ENCODE results near the gene PAPPA. TPM values are rescaled to one million over a fixed set of nuclear protein-coding genes. Genes with fewer than 3 reads are reported as not detected.

PAPPA gene
- total and polyA plus RNA-seq, 9 of the 15 experiments (the other 6 are each of a cell fraction or from before 2014, with no cell fraction given) = 0.06 to 0.18 (median 0.11) TPM

DNA sequence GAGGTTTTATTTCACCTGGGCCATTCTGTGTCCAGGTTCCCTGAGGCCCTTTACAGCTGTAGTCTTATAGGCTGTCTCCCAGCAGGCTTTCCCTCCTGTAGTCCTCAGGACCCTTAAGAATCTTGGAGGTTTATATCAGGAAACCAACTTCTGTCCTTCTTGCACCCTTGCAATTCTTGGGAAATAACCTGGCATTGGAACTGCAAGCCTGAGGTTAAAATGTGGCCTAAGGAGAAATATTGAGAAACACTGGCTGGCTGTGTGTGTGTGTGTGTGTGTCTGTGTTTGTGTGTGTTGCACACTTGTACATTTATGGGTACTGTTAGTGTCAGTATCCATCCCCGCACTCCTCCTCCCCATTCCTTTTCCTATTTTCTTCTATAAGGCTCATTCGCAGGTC lies 168.9 kb downstream of the PAPPA start:
- FAIRE-seq (no peak), DNase-seq (ENCODE audit: extremely low read depth in 1 of 4, low spot score in 3 of 4) (no peak), ATAC-seq (no peak)
- ChIA-PET CTCF (ENCODE audit: low intra/inter-chr PET ratio) (no interaction called here), POLR2A (no interaction called here)
- no peak overlapping the region for H3K4me2 ChIP-seq (ENCODE audit: insufficient read depth, low read length)
- H3K9me3 ChIP-seq (replicated peaks; ENCODE audit: control insufficient read depth, insufficient read depth, low read depth, low read length) = no peaks in the 10 kb centered on the region
- 63% methylated on average over 2 of the region's 2 CpGs for WGBS (ENCODE audit: insufficient coverage, low coverage, missing lambda C conversion rate)
- no peaks in the 10 kb centered on the region for H3K27me3 ChIP-seq (ENCODE audit: control insufficient read depth in 2 of 2, insufficient read depth in 2 of 2, low read length in 2 of 2)
- peak overlapping the region; percentile 40; the same call in 1 of the 2 replicates for H2AFZ ChIP-seq (ENCODE audit: low read depth, low read length)
- no peak overlapping the region for H3K9ac ChIP-seq (ENCODE audit: insufficient read depth in 1 of 2, low read depth in 2 of 2, low read length in 2 of 2)
- BruUV-seq (replicated peaks) = no TSS peak
- intact Hi-C loops (cut with micrococcal nuclease) (no loop called here), in situ Hi-C loops (cut with MboI) (no loop called here)
- TF ChIP-seq FOSL1 (tag; conservative IDR thresholded peaks at IDR 0.05) = no peak
- H3K36me3 ChIP-seq (ENCODE audit: control insufficient read depth, insufficient read depth, low read length) = no peaks in the 10 kb centered on the region
- peaks cover 10 to 19% of the 10 kb centered on the region in 2 experiments; a peak in 4 of 5 replicates for H3K4me1 ChIP-seq (replicated peaks in 1 of 2; ENCODE audit: control insufficient read depth in 2 of 2, insufficient read depth in 2 of 2, low read length in 2 of 2)
- no peak overlapping the region for H3K27ac ChIP-seq (ENCODE audit: extremely low read depth, low read depth, low read length)
- H3K4me3 ChIP-seq = no peak overlapping the region
- H3K9me1 ChIP-seq (ENCODE audit: control insufficient read depth, insufficient read depth, low read length) = no peaks in the 10 kb centered on the region
- H3K79me2 ChIP-seq (ENCODE audit: control insufficient read depth, insufficient read depth, low read length) = no peaks in the 10 kb centered on the region
- H4K20me1 ChIP-seq (replicated peaks; ENCODE audit: control insufficient read depth, insufficient read depth, low read length) = no peaks in the 10 kb centered on the region

DNA sequence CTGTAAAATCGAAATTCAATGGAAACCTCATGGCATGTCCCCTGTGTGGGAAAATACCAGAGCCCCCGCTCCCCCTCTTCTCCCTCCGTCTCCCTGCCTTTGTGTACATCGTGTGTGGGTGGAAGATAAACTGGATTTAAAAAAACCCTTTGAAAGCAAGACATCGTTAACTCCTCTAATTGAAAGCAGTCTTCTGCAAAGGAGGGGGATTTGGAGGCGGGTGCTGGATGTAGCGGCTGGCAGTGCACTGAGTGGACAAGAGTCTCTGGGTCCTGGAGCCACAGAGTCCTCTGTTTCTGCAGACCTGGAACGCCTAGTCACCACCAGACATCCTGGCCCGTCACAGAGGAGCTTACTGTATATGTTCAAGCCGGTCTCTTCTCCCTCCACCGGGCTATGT lies 169.4 kb downstream of the PAPPA start:
- CTCF ChIA-PET (ENCODE audit: low intra/inter-chr PET ratio) = no interaction called here

More for the DNA sequence above, 169.4 kb downstream of the PAPPA start:
- DNase-seq (ENCODE audit: extremely low read depth in 1 of 4, low spot score in 3 of 4) (no peak), ATAC-seq (peak; percentile 53; the same call in 2 of the 3 replicates), FAIRE-seq (no peak)
- BruUV-seq (replicated peaks) = no TSS peak
- peaks cover 10 to 19% of the 10 kb centered on the region in 2 experiments; a peak in 4 of 5 replicates for H3K4me1 ChIP-seq (replicated peaks in 1 of 2; ENCODE audit: control insufficient read depth in 2 of 2, insufficient read depth in 2 of 2, low read length in 2 of 2)
- no peaks in the 10 kb centered on the region for H3K9me3 ChIP-seq (replicated peaks; ENCODE audit: control insufficient read depth, insufficient read depth, low read depth, low read length)
- no peaks in the 10 kb centered on the region for H3K9me1 ChIP-seq (ENCODE audit: control insufficient read depth, insufficient read depth, low read length)
- H3K27ac ChIP-seq (ENCODE audit: extremely low read depth, low read depth, low read length) = no peak overlapping the region
- H3K27me3 ChIP-seq (ENCODE audit: control insufficient read depth in 2 of 2, insufficient read depth in 2 of 2, low read length in 2 of 2) = no peaks in the 10 kb centered on the region
- POLR2A ChIA-PET = no interaction called here
- H3K9ac ChIP-seq (ENCODE audit: insufficient read depth in 1 of 2, low read depth in 2 of 2, low read length in 2 of 2) = no peak overlapping the region
- no peak overlapping the region for H3K4me3 ChIP-seq
- intact Hi-C loops (cut with micrococcal nuclease) = no loop called here
- no peaks in the 10 kb centered on the region for H3K79me2 ChIP-seq (ENCODE audit: control insufficient read depth, insufficient read depth, low read length)
- in situ Hi-C loops (cut with MboI) = no loop called here
- no peak for TF ChIP-seq ZBTB7A (IDR thresholded peaks at IDR 0.05; ENCODE audit: borderline replicate concordance, control insufficient read depth, low read depth, low read length)
- H2AFZ ChIP-seq (ENCODE audit: low read depth, low read length) = peak overlapping the region; percentile 40; the same call in 1 of the 2 replicates
- no peaks in the 10 kb centered on the region for H3K36me3 ChIP-seq (ENCODE audit: control insufficient read depth, insufficient read depth, low read length)
- H3K4me2 ChIP-seq (ENCODE audit: insufficient read depth, low read length) = no peak overlapping the region
- no peaks in the 10 kb centered on the region for H4K20me1 ChIP-seq (replicated peaks; ENCODE audit: control insufficient read depth, insufficient read depth, low read length)
- WGBS (ENCODE audit: insufficient coverage, low coverage, missing lambda C conversion rate) = 20% methylated on average over 9 of the region's 11 CpGs
